NCI-H748 (cell line): ENCODE measurements around the gene BTBD2.

Source experiments
- DNase-seq: peaks from one replicate; lab custom pipeline; 2025; ENCODE audit not compliant: unreplicated experiment; lab: John Stamatoyannopoulos, UW

Gene BTBD2

GRCh38 chr19:1968279-1969175, 47.0 kb downstream of the BTBD2 start:
- DNase-seq: no peak

DNA sequence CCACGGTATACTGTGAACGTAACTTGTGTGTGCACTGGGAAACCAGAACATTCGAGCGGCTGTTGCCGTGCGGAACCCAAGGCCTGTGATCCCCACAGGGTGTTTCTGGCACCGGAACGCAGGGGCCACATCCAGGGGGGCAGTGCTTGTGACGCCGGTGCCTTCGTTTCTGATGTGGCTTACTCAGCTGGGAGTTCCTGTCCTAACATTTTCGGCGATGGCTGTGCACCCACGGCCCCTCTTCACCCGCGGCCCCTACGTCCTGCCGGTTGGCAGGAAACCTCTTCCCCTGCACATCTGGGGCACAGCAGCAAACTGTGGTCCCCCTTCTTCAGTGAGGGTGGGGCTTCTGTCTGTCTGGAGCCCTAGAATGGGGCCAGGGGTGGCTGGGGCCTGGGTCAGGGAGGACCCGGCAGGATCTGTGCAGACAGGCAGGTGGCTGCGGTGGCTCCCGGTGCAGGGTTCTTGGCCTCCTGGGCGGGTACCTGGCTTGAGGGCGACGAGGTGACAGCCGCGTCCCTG, 48.4 kb downstream of the BTBD2 start:
- DNase-seq: no peak

DNA sequence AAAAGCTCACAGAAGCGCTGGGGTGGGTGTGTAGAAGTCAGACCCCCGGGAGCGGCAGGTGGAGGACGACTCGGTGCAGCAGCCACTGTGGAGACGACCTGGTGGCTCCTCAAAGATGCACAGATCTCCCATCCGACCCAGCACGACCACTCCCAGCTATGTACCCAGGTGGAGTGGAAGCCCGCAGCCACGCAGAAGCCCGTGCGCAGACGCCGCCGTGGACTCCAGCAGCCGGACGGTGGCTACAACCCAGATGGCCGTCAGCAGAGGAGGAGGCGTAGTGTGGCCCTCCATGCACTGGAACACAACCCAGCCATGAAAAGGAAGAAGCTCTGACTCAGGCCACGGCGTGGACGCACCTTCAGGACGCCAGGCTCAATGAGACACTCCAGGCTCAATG, 52.8 kb downstream of the BTBD2 start:
- DNase-seq: no peak

- no peak for DNase-seq
Measured at GRCh38 chr19:1961000-1961883, 54.3 kb downstream of the BTBD2 start.

DNA sequence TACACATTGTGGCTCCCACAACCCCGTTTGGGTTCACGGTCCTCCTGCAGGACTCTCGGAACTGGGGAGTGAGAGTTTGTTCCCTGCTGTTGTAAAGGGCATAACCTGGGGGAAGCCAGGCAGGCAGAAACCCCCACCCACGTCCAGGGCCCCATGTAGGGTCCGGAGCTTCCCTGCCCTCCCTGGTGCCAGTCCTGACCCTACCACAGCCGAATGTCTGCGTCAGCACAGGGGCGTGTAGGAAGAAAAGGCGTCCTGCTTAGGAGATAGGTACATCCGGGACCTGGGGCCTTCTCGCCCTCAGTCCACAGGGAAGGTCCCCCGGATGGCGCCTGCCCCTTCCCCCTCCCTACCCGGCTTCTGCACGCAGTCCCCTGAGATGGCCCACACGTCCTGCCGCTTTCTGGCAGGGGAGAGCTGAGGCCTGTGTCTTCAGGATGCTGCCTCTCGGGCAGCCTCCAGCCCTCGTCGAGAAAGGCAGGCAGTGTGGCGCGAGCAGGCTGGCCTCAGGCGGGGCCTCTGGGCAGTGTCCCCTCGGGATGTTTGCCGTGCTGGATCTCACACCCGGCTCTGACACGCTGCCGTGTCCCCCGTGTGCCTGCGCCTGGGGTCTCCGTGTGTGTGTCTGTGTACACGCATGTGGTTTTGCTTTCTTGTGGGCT, 55.5 kb downstream of the BTBD2 start:
- DNase-seq: no peak

- DNase-seq: no peak
Measured at GRCh38 chr19:1957562-1958248, 57.8 kb downstream of the BTBD2 start.

GRCh38 chr19:1956868-1957492, 58.5 kb downstream of the BTBD2 start:
- no peak for DNase-seq

DNA sequence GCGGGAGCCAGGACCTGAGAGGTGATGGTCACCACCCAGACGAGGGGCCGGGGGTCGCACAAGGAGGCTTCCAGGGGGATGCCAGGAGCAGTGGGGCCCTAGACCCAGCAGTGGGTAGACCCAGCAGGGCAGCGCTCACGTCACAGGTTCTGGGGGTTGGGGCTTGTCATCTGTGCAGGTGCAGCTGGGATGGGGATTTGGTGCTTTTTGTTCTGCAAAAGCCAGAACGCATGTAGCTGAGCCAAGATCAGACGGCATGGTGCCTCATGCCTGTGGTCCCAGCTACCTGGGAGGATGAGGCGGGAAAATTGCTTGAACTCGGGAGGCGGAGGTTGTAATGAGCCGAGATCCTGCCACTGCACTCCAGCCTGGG, 59.4 kb downstream of the BTBD2 start:
- DNase-seq: no peak

GRCh38 chr19:1955171-1956121, 60.1 kb downstream of the BTBD2 start:
- no peak for DNase-seq

- no peak for DNase-seq
Measured at GRCh38 chr19:1954532-1954933, 61.0 kb downstream of the BTBD2 start.

DNA sequence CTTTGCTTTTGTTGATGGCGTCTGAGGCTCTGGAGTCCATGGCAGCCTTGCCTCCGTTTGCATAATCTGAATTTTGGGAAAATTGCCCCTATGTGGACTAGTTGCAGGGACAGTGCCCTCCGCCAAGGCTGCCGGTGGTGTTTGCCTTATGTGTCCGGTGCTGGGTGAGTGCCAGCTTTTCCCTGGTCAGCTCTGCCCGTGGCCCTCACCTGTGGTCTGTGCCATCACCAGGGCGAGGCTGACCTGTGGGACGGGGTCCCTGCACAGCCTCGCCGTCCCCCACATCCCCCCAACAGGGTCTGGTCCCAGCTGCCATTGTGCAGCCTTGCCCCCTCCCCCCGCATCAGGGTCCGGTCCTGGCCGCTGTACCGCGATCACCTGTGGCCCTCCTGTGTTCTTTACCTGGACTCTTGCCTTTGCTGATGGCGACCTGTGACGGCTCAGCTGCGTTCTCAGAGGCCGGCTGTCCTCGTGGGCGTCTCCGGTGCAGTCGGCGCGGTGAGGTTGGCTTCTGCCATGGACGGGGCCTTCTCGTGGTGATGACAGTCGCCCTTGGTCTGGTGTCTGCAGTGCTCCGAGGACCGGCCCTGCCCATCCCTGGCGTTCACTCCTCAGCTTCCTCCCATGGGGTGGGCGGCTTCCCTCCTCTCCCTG, 61.9 kb downstream of the BTBD2 start:
- DNase-seq: no peak

DNA sequence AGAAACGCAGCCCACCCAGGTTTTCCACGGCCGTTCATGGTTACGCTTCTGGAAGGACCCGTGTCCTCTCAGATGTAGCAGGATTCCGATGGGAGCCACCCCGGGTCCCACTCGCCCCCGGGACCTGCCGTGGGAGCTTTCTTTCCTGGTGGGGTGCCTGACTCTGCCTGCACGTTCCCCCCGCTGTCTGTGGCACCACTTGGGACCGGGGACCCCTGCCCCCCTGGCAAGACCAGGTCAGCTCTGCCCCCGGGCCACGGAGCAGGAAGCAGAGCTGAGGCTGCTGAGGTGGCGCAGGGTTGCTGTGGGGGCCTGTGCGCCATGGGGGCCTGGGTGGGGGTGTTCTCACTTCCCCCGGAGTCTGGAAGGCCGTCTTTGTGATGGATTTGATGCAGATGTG, 62.5 kb downstream of the BTBD2 start:
- DNase-seq: no peak

DNA sequence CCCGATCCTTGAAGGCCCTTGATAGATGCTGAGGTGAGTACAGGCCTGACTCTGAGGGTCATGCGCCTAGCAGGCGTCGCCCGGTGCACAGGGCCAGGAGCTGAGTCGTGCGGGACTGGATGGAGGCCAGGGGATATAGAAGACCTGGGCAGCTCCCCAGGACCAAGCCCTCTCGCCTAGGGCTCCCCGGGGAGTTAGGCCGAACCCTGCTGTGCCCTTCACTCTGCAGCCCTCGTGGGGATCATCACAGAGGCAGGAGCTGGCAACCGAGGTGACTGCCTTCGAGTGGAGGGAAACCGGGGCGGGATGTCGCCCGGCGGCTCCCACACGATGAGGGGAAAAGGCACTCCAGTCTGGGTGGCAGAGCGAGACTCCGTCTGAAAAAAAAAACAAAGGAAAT, 62.9 kb downstream of the BTBD2 start:
- no peak for DNase-seq

DNA sequence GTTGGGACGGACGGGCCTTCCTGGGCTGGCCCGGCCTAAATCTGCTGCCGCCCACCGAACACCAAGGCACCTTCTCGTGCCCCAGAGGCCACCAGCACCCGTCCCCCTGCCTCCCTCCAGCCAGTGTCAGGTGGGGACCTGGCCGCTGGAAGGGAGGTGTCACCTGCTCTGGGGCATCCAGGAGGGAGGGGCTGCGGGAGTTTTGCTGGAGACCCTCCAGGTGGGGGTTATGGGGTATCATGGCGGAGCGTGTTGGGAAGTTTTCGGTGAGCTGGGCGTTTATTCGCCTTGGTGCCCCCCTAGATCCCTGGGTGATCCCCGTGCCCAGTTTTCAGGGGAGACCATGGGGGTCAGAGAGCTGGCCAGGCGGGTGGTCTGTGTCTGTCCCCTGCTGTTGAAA, 64.9 kb downstream of the BTBD2 start:
- no peak for DNase-seq

DNA sequence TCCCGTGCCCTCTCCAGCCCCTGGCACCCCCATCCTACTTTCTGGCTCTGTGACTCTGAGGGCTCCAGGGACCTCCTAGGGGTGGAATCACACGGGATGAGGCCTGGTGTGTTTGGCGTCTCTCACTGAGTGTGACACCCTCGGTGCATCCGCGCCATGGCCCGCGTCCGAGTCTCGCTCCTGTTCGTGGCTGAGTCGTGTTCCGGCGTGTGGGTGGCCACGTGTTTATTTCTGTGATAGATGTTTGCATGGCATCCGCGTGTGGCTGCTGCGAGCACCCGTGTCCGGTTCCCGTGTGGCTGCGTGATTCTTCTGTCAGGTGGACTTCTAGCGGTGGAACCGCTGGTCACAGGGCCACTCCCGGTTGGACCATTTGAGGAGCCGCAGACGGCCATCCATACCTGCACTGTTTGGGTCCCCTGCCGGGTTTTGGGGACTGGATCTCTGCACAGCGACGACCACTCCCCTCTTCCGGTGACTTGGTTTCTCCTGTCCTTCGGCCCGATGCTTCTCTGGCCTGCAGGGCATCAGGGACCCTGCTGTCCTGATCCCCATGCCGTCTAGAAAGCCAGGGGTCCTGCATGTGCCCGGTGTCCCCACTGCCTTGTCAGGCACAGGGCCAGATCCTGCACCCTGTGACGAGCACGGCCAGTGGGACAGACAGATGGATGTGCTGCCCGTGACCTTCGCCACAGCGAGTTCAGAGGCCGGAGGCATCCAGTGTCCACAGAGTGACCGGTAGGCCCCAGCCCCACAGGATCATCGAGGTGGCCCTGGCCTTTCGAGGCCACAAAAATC, 66.0 kb downstream of the BTBD2 start:
- no peak for DNase-seq

- no peak for DNase-seq
Measured at GRCh38 chr19:1947651-1948209, 67.8 kb downstream of the BTBD2 start.

DNA sequence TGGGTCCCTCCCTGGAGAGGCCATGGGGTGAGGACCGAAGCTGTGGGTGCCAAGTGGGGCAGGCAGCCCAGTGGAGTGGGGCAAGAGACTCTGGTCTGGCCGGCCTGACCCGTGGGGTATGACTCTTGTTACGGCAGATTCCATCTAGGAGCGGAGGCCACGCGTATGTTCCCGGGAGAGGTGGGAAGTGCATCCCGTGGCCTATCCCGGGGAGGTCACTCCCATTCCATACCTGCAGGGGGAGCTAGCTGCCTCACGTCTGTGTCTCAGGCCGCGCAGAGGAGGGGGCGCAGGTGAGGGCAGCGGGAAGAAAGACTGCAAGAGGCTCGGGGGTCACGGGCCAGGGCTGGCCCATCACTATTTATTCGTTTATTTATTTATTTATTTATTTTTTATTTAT, 69.6 kb downstream of the BTBD2 start:
- peak; percentile 17 for DNase-seq
